A549 (cell line): ENCODE results near the gene EYA2.

Experiments
- CHD2 ChIP-seq: fragments of 150-350 bp; IDR thresholded peaks from 2 replicates; pipeline ENCODE4 v1.6.1; 2014; ENCODE audit warnings: low read length; ENCODE audit not compliant: partially characterized antibody
- FOSB ChIP-seq: fragments of 250-450 bp; sonication (Bioruptor Pico); IDR thresholded peaks from 2 replicates; pipeline ENCODE4 v1.5.0; 2020; ENCODE audit warnings: mild to moderate bottlenecking, moderate library complexity
- JUN ChIP-seq, 2 experiments: fragments of >200 bp; sonication (Bioruptor Twin); formaldehyde crosslinking; IDR thresholded peaks; 2 replicates in 1 of 2; 3 replicates in 1 of 2; pipeline ENCODE4 v1.6.1; 2016 to 2017
- NR3C1 ChIP-seq: fragments of >200 bp; sonication (Bioruptor Twin); formaldehyde crosslinking; IDR thresholded peaks from 3 replicates; pipeline ENCODE4 v1.6.1; 2017
- POLR2A ChIP-seq: IDR thresholded peaks from 2 replicates; pipeline ENCODE4 v1.6.1; 2012; ENCODE audit warnings: mild to moderate bottlenecking, low read length
- RAD21 ChIP-seq, 2 experiments: fragments of >200 bp in 1 of 2; sonication (Bioruptor Twin) in 1 of 2; formaldehyde crosslinking in 1 of 2; IDR thresholded peaks in 1 of 2; conservative IDR thresholded peaks in 1 of 2; 2 replicates in 1 of 2; 3 replicates in 1 of 2; pipeline ENCODE4 v1.6.1; 2012 to 2018; ENCODE audit warnings: inconsistent platforms in 1 of 2
- RCOR1 ChIP-seq: fragments of 150-350 bp; IDR thresholded peaks from 2 replicates; pipeline ENCODE4 v1.6.1; 2014; ENCODE audit warnings: antibody characterized with exemption, low read length, low read depth
- SREBF2 ChIP-seq: fragments of 450-650 bp; IDR thresholded peaks from 2 replicates; pipeline ENCODE4 v1.6.1; 2014; ENCODE audit warnings: mild to moderate bottlenecking, moderate library complexity
- TF ChIP-seq, protein P1 (sequence below): fragments of >200 bp; sonication (Bioruptor Twin); formaldehyde crosslinking; IDR thresholded peaks from 3 replicates; pipeline ENCODE4 v1.5.1; 2016
- TF ChIP-seq, protein P2 (sequence below): fragments of 150-350 bp; IDR thresholded peaks from 2 replicates; pipeline ENCODE4 v1.6.1; 2014; ENCODE audit warnings: low read depth, mild to moderate bottlenecking, low read length
- TF ChIP-seq, protein P3 (sequence below): IDR thresholded peaks from 2 replicates; pipeline ENCODE4 v1.6.1; 2012

DNA sequence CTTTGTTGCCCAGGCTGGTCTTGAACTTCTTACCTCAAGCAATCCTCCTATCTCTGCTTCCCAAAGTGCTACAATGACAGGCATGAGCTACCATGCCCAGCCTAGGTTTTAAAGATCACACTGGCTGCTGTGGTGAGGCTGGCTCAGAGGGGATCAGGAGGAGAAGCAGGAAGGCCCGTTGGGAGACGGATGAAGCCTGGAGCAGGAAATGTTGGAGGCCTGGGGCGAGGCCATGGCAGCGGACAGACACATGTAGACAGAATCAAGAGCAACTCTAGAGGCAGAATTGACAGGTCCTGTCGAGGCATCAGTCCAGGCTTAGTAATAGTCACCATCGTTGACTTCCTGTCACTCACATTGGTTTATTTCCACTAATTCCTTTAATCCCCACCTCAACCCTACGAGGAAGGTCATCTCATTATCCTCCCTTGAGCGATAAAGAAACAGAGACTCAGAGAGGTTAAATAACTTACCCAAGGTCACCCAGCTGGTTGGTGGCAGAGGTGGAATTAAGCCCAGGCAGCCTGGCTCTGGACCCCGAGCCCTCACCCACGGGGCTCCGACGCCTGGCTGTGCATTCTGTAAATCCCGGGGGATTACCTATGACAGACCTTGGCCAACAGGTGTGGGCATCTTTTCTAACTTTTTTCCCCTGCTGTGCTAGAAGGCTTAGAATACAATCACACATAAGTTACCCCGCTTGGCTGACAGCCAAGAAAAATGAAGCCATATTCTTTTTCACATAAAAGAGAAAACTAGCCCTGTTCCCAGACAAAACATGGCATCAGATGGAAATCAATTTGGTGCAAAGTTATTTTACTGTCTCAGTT is 113.4 kb downstream of the EYA2 start:
- TF ChIP-seq SREBF2 (no peak), POLR2A (no peak), RAD21 (conservative IDR thresholded peaks at IDR 0.05 in 1 of 2, IDR thresholded peaks at IDR 0.05 in 1 of 2) (no peak), JUN (IDR thresholded peaks at IDR 0.05) (no peak), NR3C1 (no peak), RCOR1 (no peak), FOSB (CRISPR knock-in tag) (no peak), CHD2 (no peak)
- TF ChIP-seq, protein P1, sequence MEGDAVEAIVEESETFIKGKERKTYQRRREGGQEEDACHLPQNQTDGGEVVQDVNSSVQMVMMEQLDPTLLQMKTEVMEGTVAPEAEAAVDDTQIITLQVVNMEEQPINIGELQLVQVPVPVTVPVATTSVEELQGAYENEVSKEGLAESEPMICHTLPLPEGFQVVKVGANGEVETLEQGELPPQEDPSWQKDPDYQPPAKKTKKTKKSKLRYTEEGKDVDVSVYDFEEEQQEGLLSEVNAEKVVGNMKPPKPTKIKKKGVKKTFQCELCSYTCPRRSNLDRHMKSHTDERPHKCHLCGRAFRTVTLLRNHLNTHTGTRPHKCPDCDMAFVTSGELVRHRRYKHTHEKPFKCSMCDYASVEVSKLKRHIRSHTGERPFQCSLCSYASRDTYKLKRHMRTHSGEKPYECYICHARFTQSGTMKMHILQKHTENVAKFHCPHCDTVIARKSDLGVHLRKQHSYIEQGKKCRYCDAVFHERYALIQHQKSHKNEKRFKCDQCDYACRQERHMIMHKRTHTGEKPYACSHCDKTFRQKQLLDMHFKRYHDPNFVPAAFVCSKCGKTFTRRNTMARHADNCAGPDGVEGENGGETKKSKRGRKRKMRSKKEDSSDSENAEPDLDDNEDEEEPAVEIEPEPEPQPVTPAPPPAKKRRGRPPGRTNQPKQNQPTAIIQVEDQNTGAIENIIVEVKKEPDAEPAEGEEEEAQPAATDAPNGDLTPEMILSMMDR, result no peak
- TF ChIP-seq, protein P2, sequence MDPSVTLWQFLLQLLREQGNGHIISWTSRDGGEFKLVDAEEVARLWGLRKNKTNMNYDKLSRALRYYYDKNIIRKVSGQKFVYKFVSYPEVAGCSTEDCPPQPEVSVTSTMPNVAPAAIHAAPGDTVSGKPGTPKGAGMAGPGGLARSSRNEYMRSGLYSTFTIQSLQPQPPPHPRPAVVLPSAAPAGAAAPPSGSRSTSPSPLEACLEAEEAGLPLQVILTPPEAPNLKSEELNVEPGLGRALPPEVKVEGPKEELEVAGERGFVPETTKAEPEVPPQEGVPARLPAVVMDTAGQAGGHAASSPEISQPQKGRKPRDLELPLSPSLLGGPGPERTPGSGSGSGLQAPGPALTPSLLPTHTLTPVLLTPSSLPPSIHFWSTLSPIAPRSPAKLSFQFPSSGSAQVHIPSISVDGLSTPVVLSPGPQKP, result no peak
- TF ChIP-seq, protein P3, sequence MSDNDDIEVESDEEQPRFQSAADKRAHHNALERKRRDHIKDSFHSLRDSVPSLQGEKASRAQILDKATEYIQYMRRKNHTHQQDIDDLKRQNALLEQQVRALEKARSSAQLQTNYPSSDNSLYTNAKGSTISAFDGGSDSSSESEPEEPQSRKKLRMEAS, result no peak
